Astrocyte of the spinal cord (primary cell): Measurements from ENCODE around the gene ALS2.
A peak's percentile ranks its signal among the peaks of the same experiment; 100 is the strongest.

Source experiments
- DNase-seq: peaks from one replicate; pipeline ENCODE4 v3.0.0; 2011; ENCODE audit warnings: low read depth, low spot score
- H3K4me3 ChIP-seq: 2 replicates; pipeline ENCODE4 v1.5.1; 2011; ENCODE audit warnings: low read depth, mild to moderate bottlenecking, low read length, moderate library complexity
- in situ Hi-C: cut with HindIII; loops from 2 replicates; pipeline ENCODE4 v1.10.0; 2017; ENCODE audit warnings: low sequenced_read_pairs
- TF ChIP-seq, protein P1 (sequence below): IDR thresholded peaks from 2 replicates; pipeline ENCODE4 v1.5.1; 2012; ENCODE audit warnings: low read depth, mild to moderate bottlenecking, low read length, inconsistent platforms

Gene ALS2

DNA sequence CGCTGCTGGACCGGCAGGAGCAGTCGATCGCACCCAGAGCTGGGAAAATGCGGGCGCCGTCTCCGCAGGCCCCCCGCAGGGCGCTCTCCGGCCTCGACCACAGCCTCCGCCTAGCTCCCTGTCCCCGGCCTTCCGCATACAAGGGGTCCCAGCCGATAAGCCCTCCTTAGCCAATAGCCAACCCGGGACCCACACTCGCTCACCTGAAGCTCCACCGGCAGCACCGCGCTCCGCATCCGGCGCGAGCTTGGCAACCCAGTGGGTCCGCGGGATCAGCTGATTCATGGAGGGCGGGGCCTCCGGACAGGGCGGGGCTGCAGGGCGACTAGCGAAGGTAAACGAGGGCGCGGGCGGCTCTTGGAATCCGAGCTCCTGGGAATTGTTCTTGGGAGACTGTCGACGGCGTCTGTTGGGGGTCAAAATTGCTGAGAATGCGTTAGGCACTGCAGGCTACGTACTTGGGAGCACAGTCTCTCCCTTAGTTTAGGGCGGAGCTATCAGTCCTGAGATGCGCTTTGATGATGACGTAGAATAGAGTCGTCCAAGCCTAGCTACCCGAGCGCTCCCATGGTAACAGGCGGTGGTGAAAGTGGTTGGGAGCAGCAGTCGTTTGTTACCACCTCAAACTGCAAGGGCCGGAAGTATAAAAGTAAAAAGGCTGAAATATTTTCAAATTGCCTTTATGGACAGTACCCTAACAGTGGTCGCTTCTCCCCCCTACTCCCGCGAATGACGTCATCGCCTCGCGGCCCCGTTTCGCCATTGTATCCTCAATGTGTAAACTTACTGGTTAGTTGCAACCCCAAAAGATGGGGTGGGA is at the start of gene ALS2:
ALS2 (minus strand) TSS at position 260 of the 820 bp plus-strand sequence. CDS start 12,048 bp downstream, outside the sequence.
- TF ChIP-seq, protein P1, sequence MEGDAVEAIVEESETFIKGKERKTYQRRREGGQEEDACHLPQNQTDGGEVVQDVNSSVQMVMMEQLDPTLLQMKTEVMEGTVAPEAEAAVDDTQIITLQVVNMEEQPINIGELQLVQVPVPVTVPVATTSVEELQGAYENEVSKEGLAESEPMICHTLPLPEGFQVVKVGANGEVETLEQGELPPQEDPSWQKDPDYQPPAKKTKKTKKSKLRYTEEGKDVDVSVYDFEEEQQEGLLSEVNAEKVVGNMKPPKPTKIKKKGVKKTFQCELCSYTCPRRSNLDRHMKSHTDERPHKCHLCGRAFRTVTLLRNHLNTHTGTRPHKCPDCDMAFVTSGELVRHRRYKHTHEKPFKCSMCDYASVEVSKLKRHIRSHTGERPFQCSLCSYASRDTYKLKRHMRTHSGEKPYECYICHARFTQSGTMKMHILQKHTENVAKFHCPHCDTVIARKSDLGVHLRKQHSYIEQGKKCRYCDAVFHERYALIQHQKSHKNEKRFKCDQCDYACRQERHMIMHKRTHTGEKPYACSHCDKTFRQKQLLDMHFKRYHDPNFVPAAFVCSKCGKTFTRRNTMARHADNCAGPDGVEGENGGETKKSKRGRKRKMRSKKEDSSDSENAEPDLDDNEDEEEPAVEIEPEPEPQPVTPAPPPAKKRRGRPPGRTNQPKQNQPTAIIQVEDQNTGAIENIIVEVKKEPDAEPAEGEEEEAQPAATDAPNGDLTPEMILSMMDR: no peak
- peak; percentile 99 for DNase-seq
- peak within 1 kb of the TSS; percentile 96 for H3K4me3 ChIP-seq
- in situ Hi-C loops: no loop called here

DNA sequence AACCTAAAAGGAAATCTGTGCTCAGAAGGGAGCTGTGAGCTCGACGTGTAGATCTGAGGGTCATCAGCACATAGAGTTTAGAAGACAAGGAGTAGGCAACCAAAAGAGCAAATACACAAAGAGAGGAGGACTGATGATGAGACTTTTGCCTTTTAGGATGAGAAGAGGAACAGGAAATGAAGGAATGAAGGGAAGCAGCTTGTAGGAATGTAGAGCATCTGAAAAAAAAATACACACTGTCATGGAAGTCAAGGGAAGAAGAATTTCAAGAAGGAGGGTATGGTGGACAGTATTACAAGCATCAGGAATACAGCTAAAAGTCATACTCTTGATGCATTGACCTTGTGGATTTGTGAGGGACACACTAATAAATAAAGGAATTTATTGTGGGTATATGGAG is 47.5 kb upstream of the ALS2 start:
- TF ChIP-seq, protein P1: no peak
- DNase-seq: no peak
- in situ Hi-C loops: no loop called here
- no peak overlapping the region for H3K4me3 ChIP-seq

DNA sequence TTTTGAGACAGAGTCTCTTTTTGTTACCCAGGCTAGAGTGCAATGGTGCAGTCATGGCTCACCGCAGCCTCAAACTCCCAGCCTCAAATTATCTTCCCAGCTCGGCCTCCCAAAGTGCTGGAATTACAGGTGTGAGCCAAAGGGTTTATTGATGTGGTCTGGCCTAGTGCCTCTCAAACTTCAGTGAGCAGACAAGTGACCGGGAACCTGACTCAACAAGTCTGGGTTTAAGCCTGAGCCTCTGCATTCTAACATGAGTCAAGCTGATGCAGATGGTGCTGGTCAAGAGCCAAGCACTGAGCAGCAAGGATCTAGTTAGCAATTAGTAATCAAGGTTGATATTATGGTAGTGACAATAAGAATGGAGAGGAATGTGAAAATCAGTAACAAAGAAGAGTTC is 46.9 kb upstream of the ALS2 start:
- in situ Hi-C loops: no loop called here
- peak; percentile 75 for DNase-seq
- no peak overlapping the region for H3K4me3 ChIP-seq
- TF ChIP-seq, protein P1: no peak

DNA sequence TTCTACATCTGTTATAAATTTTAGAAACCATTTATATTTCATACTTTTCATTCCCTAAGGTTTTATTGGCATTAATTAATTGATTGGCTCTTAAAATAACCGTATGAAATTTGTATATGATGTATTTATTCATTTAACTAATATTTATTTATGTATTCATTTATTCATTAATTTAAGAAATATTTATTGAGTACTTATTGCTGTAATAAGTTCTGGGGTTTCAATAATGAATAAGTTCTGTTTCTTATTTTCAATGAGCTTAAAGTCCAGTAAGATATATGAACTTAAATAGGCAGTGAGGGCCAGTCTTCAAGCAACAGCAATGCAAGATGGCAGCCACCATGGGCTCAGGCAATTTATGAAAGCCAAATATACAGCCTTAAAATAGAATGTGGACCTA is 43.5 kb upstream of the ALS2 start:
- no peak for DNase-seq
- H3K4me3 ChIP-seq: no peak overlapping the region
- in situ Hi-C loops: no loop called here
- TF ChIP-seq, protein P1: no peak

DNA sequence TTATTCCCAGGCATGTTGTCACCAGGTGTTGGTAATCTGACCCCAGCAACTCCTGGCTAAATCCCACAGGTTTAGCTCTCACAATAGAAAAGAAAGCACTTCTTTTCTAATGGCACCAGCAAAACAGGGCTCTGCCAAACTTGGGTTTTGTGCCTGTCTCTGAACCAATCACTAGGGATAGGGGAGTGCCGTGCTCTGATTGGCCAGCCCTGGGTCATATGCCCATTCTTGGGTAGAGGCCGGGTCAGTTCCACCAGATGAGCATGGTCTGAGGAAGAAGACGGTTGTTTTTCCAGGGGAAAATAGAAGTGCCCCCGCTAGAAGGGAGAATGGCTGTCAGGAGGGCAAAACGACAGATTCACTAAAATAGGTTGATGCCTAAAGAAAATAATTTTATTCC is 40.3 kb upstream of the ALS2 start:
- in situ Hi-C loops: no loop called here
- H3K4me3 ChIP-seq: no peak overlapping the region
- DNase-seq: no peak
- TF ChIP-seq, protein P1: no peak

DNA sequence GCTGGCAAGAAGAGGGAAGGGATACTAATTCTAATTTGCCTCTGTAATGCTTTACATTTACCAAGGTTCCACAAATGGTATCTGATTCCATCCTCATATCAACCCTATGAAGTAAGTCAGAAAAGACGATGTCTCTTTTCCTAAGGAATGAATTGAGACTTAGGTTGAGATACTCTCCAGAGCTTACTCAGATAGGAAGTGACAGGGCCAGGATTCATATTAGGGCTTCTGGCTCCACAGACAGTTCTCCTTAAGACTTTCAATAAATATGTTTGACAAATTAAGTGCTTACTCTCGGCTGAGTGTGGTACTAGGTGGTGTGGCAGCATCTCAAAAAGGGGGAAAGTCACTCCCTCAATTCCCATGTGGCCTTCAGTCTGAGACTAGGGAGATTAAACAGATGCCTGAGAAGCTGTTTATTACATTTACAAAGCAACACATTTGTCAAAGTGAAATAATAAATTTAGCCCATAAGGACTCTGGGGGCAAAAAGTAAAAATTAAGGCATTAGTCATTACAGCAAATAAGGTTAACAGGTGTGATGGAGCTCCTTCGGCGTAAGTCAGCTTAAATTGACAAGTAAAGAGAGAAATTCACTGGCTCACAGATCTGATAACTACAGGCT is 39.8 kb upstream of the ALS2 start:
- TF ChIP-seq, protein P1: no peak
- in situ Hi-C loops: no loop called here

More for the DNA sequence above, 39.8 kb upstream of the ALS2 start:
- no peak overlapping the region for H3K4me3 ChIP-seq
- DNase-seq: no peak
